ENCODE results near the gene ELANE.

ELANE gene

GRCh38 chr19:892894-893689 is 41.0 kb downstream of the ELANE start, which contains the start of the genes MED16 and RNU6-9:
Gene MED16 (minus strand): TSS chr19:893187. CDS start chr19:891131, 2,056 bp downstream.
Gene RNU6-9 (plus strand): TSS chr19:893484.
- peak; percentile 70 for DNase-seq (ENCODE audit: low read depth)
- TF ChIP-seq CTCF (IDR thresholded peaks at IDR 0.05; ENCODE audit: low read depth, low read length, missing control alignments) = no peak
- peak within 1 kb of the TSS; percentile 93 for H3K4me3 ChIP-seq (ENCODE audit: low read depth, low read length)

- TF ChIP-seq CTCF (IDR thresholded peaks at IDR 0.05; ENCODE audit: low read depth, low read length, missing control alignments) = no peak
- no peak overlapping the region for H3K4me3 ChIP-seq (ENCODE audit: low read depth, low read length)
- DNase-seq (ENCODE audit: low read depth) = no peak
These were observed 44.3 kb downstream of the ELANE start for GRCh38 chr19:896434-896833.

GRCh38 chr19:896999-897398 is 44.9 kb downstream of the ELANE start:
- no peak for DNase-seq (ENCODE audit: low read depth)
- TF ChIP-seq CTCF (IDR thresholded peaks at IDR 0.05; ENCODE audit: low read depth, low read length, missing control alignments) = no peak
- no peak overlapping the region for H3K4me3 ChIP-seq (ENCODE audit: low read depth, low read length)

GRCh38 chr19:897442-898039 is 45.4 kb downstream of the ELANE start:
- H3K4me3 ChIP-seq (ENCODE audit: low read depth, low read length) = no peak overlapping the region
- no peak for DNase-seq (ENCODE audit: low read depth)
- no peak for TF ChIP-seq CTCF (IDR thresholded peaks at IDR 0.05; ENCODE audit: low read depth, low read length, missing control alignments)

- DNase-seq (ENCODE audit: low read depth) = no peak
- no peak overlapping the region for H3K4me3 ChIP-seq (ENCODE audit: low read depth, low read length)
- TF ChIP-seq CTCF (IDR thresholded peaks at IDR 0.05; ENCODE audit: low read depth, low read length, missing control alignments) = no peak
These were observed 46.6 kb downstream of the ELANE start for GRCh38 chr19:898663-899062.

DNA sequence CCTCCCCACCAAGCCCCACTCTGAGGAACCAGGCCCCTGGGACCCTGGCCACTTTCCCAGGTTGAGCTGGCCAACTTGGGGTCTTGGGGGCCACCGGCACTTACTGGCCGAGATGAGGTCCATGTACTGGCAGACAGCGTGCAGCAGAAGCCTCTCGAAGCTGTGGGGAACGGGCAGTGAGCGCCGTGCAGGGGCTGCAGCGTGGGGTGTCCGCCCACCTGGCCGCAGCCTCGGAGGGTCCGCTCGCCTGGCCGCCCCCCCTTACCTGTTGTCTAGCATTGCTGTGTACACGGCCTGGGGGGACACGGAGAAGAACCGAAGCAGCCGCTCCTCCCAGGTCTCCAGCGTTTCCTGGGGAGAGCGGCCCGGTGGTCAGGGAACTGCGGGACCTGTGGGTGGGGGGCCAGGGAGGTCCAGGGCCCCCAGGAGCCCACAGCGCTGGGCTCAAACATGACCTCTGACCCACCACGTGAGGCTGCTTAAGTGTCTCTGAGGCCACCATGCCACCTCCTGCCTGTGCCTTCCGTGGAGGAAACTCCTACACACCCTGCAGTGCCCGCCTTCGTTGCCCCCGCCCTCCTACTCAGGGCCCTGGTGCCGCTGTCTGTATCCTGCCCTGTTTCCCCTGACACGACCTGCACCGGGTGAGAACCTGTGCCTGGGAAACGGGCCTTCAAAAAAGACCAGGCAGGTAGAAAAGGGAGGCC is 47.4 kb downstream of the ELANE start:
- DNase-seq (ENCODE audit: low read depth) = no peak
- TF ChIP-seq CTCF (IDR thresholded peaks at IDR 0.05; ENCODE audit: low read depth, low read length, missing control alignments) = no peak
- no peak overlapping the region for H3K4me3 ChIP-seq (ENCODE audit: low read depth, low read length)

Measured in GM12864 (cell line).